Limb (tissue), 2 donors: ENCODE results near the gene MLLT1.

Experiments used
- DNase-seq, 2 donors: peaks; one replicate each; pipeline ENCODE4 v3.0.0-alpha.2; 2016; ENCODE audit errors: extremely low spot score in 2 of 2

Gene MLLT1

DNA sequence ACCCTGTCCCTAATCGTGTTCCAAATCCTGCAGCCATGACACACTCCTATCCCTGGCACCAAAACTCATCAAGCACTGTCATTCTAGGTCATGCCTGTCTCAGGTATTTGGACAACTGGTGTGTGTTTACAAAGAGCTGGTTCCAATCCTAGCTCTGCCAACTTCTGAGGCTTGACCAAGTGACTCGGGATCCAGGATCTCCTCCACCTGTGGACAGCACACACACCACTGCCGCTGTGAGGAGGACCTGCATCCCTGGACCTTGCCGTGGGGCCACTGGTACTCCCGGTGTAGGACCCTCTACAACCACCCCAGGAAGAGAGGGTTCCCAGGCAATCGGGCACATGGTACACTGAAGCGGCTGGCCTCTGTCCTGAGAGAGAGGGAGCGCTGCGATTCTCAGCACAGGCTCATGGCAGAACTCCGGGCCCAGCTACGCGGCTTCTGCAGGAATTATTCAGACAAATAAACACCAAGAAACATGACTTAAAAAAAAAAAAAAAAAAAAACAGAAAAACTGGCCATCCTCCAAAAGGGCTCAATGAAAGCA lies 20.4 kb downstream of the MLLT1 start:
- no peak for DNase-seq

DNA sequence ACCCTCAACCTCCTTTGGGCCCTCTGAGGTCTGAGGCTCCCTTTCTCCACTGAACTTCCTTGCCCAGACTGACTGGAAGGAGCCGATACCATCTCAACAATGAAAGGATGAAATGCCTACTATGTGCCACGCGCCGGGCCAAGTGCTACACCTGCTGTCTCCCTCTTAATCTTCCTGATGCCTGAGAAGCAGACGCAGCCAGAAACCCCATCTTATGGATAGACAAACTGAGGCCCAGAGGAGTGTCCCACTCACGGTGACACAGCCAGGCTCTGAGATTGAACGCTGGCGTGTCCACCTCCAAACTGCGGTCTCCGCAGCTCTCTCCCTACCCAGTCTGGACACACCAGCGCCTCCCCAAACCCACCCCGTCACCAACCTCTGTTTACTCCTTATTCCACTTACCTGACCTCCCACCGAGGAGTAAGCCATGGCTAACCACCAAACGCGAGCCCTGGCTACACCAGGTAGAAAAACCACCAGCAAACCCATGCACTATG lies 20.9 kb downstream of the MLLT1 start:
- no peak for DNase-seq

DNA sequence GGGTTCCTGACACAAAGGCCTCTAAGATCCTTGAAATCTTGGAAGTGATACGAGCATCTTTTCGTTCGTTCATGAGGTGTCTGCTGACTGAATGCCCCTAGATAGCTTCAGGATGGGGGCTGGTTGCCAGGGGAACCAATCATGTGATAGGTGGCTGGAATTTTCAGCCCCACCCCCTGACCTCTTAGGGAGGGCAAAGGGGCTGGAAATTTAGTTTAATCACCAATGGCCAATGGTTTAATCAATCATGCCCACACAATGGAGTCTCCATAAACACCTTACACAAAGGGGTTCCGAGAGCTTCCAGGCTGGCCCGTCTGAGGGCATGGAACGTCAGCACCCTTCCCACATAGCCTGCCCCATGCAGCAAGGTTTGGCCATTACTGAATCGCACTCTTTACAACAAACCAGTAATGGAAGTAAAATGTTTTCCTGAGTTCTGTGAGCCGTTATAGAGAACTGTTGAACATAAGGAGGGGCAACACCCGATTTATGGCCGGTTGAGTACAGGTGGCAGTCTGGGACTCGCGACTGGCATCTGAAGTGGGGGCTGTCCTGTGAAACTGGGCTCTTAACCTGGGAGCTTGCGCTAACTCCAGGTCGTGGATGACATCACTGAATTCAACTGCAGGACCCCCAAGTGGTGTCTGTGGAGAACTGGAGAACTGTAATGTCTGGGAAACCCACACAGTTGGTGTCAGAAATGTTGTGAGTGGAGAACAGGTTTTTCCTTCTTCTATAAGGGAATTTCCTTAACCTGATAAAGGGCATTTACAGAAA lies 25.6 kb downstream of the MLLT1 start:
- no peak for DNase-seq

DNA sequence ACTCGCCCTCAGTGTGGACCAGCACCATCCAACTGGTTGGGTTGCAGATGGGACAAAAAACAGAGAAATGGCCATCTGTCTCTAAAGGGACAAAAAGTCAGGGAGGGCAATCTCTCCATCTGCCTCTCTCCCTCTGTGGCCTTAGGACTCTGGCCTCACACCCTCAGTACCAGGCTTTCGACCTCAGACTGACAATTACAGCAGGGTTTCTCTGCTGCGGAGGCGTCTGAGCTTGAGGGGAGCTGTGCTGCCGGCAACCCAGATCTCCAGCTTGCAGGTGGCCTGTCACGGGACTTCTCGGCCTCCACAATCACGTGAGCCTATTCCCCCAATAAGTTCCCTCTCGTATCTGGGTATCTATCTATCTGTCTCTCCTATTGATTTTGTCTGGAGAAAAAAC lies 27.7 kb downstream of the MLLT1 start:
- no peak for DNase-seq

DNA sequence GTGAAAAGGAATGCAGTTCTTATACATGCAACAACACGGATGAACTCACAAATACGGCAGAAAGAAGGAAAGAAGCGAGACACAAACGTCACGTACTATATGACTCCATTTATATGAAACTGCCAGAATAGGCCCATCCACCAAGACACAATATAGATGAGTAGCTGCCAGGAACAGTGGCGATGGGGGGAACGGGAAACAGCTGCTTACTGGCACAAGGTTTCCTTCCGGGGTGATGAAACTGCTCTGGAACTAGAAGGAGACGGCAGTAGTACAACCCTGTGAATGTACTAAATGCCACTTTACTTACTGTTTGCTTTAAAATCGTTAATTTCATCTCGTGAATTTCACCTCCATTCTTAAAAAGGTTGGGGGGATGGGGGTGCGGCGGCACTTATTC lies 28.9 kb downstream of the MLLT1 start:
- DNase-seq, result no peak

DNA sequence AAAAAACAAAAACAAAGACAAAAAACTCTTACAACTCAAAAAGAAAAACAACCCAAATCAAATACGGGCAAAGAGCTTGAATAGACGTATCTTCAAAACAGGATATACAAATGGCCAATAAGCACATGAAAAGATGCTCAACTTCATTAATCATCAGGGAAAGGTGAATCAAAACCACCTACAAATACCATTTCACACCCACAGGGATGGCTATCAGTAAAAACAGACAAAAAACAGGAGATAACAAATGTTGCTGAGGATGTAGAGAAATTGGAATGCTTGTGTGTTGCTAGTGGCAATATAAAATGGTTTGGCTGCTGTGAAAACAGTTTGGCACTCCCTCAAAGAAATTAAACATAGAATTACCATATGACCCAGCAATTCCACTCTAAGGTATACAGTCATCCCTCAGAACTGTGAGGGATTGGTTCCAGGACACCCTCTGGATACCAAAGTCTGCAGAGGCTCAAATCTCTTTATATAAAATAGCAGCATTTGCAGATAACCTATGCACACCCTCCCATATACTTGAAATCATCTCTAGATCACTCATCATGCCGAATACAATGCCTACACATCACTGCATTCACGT lies 29.7 kb downstream of the MLLT1 start:
- DNase-seq, result no peak

DNA sequence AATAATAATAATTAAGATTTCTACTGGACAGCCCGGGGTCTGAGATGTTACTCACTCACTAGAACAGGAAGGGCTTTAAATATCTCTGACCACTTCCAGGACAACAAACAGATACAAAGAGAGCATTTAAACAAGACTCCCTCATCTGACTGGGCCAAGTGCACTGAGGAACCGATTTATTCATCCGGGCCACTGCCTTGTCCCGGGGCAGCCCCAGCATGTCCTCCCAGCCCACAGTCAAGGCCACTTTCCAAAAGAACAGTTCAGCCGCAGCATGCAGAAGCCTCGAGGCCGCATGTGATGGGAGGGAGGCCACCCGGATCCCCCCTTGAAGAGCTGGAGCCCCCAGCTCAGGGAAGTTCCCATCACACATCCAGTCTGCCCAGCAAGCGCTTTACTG lies 30.5 kb downstream of the MLLT1 start:
- no peak for DNase-seq

DNA sequence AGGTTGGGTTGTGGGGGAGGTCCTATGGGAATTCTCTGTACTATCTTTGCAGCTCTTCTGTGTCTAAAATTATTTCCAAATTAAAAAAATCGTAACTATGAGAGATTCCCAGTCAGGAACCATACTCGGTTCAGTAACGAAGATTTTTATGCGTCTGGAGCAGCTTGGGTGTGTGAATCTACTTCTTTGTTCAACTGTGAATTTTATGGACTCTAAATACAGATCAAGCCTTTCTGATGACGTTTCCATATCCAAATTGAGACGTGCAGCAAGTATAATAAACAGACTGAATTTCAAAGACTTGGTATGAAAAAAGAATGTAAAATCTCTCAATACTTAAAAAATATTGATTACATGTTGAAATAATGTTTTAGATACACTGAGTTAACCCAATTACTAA lies 30.9 kb downstream of the MLLT1 start:
- no peak for DNase-seq

DNA sequence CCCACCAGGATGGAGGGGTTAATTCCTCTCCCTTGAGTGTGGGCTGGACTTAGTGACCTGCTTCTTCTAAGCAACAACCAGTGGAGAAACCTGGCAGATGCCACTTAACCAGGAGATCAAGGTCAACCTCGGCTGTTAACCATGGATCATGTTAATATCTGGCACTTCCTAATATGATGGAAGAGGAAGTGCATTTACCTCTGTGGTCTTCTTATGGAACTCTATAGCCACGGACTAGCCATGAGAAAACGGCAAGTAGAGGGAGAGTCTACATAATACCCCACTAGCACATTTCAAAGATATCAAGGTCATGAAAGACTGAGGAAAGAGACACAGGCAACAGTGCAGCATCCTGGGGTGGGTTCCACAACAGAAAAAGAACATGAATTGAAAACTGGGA lies 31.4 kb downstream of the MLLT1 start:
- no peak for DNase-seq

DNA sequence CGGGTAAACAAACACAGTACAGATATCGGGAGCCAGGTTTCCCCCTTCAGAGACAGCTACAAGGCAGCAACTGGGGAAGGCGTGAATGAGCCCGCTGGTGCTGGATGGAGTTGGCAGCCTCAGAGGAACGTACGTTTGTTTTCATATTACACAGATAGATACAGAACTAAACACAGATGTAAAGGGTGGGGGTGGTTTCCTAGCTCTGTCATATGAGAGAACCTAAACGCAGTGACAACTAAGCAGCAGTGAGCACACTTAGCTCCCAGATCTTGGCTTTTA lies 32.8 kb downstream of the MLLT1 start:
- no peak for DNase-seq

DNA sequence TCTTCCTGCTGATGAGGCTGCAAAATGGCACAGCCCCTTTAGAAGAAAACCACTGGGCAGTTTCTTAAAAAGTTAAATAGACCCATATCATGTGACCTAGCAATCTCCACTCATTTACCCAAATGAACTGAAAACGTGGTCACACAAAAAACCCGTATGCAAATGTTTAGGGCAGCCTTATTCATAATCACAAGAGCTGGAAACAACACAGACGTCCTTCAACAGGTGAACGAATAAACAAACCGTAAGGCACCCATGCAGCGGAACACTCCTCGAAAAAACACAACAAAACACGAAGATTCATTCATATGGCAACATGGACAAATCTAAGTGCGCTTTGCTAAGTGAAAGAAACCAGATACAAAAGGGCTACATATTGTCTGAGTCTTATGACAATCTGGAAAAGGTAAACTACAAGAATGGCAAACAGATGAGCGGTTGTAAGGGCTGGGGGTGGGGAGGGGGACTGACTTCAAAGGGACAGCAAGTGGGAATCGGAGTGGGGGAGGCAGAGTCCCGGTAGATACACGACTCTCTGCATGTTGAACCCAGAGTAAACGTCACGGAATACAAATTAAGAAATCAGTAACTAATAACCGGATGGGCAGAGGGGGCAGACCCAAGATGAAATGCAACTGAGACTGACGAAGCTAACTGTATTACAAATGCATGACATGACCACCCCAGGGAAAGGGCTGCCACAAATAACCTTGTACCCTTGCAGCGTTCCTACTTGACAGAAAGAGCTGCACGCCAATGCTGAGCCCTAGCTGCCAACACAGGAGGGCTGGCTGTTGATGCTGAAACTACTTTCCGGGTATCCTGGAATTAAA lies 33.4 kb downstream of the MLLT1 start:
- no peak for DNase-seq

DNA sequence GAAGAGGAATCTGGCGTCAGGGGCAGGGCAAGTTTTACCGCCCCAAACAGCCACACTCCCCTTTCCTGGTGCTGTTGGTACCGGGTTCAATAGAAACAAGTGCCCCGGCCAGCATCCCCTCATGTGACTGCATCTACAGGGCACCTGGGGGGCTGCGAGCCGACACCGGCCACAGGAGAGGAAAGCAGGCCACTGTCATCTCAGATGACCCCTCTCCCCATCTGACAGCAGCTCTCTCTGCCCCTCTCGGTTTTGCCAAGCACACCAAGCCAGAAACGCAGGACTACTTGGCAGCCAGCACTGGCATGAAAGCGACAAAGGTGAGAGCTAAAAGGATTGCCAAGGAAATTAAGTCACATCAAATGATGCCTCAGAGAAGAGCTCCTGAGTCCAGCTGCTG lies 37.1 kb downstream of the MLLT1 start:
- no peak for DNase-seq

DNA sequence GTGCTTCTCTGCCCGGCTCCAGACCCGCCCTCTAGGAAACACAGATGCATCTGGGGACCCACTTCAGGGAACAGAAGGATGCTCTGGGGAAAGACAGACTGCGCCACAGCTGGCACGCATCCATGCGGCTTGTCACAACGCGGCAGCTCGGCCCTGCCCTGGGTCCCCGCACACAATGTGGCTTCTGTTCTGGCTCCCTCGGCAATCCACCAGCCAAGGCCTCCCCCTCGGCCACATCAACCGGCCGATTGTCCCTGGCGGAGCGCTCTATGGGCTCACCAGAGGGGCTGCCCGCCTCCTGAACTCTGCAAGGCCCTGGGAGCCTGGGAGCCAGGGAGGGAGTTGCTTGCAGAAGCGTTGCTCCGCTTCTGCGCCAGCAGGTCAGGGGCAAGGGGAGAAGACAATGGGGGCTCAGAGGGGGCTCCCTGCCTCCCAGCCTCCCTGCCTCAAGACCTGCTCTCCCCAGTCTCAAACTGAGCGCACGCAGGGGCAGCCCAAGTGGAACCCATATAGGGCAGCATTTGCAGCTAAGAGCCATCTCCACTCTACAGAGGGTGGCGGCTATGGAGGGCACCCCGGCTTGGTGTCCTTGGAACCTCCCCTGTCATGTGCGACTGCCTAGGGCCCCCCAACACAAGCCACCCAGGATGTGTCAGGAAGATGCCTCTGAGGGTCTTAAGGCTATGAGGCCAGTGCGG lies 37.9 kb downstream of the MLLT1 start:
- DNase-seq, result peak in 1 of 2 donors; percentile 78

DNA sequence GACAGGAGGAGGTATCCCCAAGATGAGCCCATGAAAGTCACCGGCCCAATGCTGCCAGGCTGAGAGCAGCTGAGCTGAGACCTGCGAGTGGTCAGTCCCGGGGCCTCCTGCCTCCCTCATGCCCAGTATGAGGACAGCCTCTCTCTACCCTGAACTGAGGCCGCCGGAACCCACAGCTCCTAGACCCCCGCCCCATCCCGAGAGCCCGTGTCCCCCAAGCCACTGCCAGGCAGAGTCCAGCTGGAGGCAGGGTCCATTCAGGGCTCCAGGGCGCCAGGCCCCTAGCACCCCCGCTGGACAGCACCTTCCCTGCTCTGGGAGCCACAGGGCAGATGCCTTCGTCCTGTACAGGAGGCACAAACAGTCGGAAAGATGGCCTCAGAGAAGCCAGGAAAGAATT lies 38.7 kb downstream of the MLLT1 start:
- DNase-seq, result no peak

DNA sequence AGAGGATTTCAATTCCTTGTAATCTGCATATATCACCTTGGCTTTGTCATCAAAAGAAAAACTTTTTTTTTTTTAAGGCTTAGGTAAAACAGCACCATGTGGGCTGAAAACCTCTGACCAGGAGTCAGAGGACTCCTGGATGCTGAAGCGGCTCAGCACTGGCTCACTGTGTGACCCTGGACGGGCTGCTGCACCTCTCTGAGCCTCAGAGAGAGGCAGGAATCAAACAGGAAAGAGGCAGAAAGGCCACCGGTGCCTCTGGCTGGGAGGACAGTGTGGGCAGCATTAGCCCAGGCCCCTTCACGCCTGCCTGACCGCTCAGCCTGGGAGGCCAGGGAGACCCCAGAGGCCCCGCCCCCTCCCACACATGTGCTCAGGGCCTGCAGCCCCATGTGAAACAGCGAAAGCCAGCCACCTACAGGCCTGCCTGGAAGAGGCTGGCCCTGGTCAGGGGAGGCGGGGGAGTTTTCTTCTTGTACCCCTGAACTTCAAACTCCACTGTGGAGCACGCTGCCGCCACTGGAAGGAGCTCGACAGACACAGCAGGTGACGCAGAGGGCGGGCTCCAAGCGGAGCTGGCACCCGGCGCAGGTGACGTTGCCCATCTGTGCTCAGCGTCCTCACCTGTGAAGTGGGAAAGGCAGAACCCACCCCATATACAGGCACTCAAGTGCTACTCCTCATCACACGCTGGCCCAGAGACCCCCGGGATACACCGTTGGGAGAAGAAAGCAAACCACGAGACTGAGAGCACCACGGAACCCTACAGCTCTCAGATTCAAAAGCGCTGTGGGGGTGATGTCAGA lies 39.7 kb downstream of the MLLT1 start:
- no peak for DNase-seq

DNA sequence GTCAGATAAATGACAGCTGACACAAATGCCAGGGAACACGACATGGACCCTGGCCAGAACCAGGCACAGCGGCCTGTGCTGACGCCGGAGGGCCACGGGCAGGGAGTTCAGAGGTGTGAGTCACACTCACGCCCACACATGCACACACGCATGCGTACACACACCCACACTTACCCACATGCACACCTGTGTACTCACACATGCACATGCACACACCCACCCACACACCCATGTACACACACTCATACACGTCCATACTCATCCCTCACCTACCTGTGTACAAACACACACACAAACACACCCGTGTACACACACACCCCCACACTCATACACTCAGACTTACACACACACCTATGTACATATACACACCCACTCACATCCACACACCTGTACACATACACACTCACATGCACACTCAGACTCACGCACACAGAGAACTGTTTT lies 40.4 kb downstream of the MLLT1 start:
- DNase-seq, result no peak

DNA sequence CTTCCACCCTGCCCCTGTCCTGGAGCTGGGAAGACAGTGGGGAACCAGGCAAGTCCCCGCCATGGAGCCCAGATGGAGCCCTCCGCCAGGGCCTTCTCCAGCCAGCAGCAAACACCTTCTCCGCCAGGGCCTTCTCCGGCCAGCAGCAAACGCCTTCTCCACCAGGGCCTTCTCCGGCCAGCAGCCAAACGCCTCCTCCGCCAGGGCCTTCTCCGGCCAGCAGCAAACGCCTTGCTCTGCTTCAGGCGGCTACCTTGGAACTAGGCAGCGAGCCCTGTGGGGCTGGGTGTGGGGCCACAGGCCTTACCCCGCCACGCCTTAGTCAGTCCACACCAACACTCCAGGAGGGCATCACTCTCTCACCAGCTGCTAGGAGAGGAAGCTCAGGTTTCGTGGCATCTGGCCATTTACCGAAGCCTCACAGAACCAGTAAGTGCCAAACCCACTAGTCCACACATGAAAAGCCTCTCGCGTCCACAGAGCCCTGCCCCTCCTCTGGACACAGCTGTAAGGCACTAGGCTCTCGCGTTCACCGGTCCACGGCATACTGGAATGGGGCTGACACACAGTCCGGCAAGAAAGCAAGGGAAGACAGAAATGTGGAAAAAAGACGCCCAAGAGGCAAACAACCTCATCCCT lies 41.0 kb downstream of the MLLT1 start:
- no peak for DNase-seq

DNA sequence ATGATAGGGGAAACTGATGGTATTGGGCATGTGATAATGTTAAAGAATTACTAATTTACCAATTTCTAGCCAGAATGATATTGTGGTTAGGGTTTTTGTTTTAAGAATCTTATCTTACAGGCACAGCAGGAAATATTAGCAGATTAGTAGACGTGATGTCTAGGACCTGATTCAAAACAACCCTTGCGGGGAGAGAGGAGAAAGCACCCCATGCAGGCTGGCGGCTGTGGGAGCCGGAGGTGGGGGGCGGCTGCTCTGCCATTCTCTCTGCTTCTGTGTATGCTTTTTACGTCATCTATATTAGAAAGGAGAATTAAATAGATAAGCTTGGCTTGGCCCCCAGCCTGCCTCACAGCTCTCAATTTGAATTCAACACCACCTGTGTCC lies 41.5 kb downstream of the MLLT1 start:
- DNase-seq, result no peak

DNA sequence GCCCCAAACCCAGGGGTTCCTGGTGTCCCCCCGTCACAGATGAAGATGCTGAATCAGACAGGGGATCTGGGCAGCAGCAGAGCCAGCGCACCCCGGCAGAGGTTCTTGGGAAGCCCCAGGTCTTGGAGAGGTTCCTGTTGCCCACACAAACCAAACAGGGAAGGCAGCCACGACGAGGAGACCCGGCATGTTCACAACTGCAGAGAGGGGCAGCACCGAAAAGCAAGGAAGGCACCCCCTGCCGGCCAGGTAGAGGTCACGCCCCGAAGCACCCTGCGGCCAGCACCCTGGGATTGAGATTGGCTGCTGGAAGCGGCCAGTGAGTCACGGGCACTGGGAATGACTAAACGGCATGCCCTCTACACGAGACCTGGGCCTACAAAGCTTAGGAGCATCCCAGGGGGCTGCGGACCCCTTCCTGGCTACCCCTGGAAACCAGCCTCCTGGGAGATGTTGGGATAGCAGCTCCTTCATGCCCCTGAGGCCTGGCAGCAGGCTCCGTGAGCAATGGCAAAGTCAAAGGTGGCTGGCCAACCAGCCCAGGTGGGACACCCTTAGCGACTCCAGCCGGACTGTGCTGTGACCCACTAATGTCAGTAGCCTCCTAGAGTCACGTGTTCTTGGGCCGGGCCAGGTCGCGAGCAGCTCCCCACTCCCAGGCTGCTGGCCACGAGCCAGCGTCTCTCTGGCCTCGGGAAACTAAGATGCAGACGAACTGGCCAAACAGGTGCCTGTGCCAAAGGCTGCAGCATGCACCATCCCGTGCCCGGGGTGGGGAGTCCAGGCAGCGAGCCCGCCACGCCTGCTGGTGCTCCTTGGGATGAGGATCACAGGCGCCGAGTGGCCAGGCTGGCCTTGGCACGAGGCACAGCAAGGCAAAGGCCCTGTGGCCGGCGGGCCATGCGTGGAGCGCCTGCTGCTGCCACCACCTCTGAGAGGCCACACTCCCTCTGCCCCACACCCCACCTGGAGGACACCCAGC lies 43.2 kb downstream of the MLLT1 start:
- no peak for DNase-seq
